Measurements from ENCODE around the gene ZNF276.
"Not testable (repeated sequence)": the region's sequence is repeated elsewhere in the genome, so short reads cannot be mapped to it uniquely, and the experiment has no call there.

Gene ZNF276

GRCh38 chr16:89783952-89784351 is 62.6 kb downstream of the ZNF276 start:
- not testable (repeated sequence) for DNase-seq (ENCODE audit: low spot score)

- DNase-seq (ENCODE audit: low spot score) = no peak
Observed at GRCh38 chr16:89784406-89784805, 63.1 kb downstream of the ZNF276 start.

- DNase-seq (ENCODE audit: low spot score) = no peak
Observed at GRCh38 chr16:89785523-89786155, 64.3 kb downstream of the ZNF276 start.

GRCh38 chr16:89786474-89787364 is 65.4 kb downstream of the ZNF276 start:
- no peak for DNase-seq (ENCODE audit: low spot score)

GRCh38 chr16:89787365-89787805 is 66.0 kb downstream of the ZNF276 start:
- no peak for DNase-seq (ENCODE audit: low spot score)
